GM23338 (cell line): ENCODE measurements around the gene TMEM273. TPM values are rescaled to one million over a fixed set of nuclear protein-coding genes. Genes with fewer than 3 reads are reported as not detected.

Experiments
- ATAC-seq: fragments of 200-7000 bp; cut with Tn5 transposase; 3 replicates; pipeline ENCODE4 v1.9.1; 2020
- DNase-seq: peaks from one replicate; pipeline ENCODE4 v3.0.0-alpha.2; 2015; ENCODE audit warnings: low spot score
- H2AFZ ChIP-seq: fragments of 200-600 bp; sonication (generic); 2 replicates; pipeline ENCODE4 v1.8.0; 2016; ENCODE audit warnings: antibody characterized with exemption, mild to moderate bottlenecking, moderate library complexity
- H3F3A ChIP-seq: fragments of 200-600 bp; sonication (generic); replicated peaks from 2 replicates; pipeline ENCODE4 v1.8.0; 2017; ENCODE audit warnings: antibody characterized with exemption, mixed run types, low read depth
- H3K27ac ChIP-seq: fragments of 200-600 bp; sonication (generic); 2 replicates; pipeline ENCODE4 v1.6.1; 2016; ENCODE audit warnings: low read depth
- H3K27me3 ChIP-seq: fragments of 200-600 bp; sonication (generic); 2 replicates; pipeline ENCODE4 v1.8.0; 2016; ENCODE audit warnings: mild to moderate bottlenecking, mixed run types, moderate library complexity; ENCODE audit not compliant: insufficient read depth
- H3K36me3 ChIP-seq: fragments of 200-600 bp; sonication (generic); 2 replicates; pipeline ENCODE4 v1.8.0; 2016; ENCODE audit warnings: mild to moderate bottlenecking; ENCODE audit not compliant: insufficient read depth
- H3K4me1 ChIP-seq: fragments of 200-600 bp; sonication (generic); 2 replicates; pipeline ENCODE4 v1.8.0; 2016; ENCODE audit warnings: mild to moderate bottlenecking, moderate library complexity; ENCODE audit not compliant: insufficient read depth
- H3K4me2 ChIP-seq: fragments of 200-600 bp; sonication (generic); 2 replicates; pipeline ENCODE4 v1.7.1; 2017; ENCODE audit warnings: mixed run types
- H3K4me3 ChIP-seq: fragments of 200-600 bp; sonication (generic); 2 replicates; pipeline ENCODE4 v1.6.1; 2016; ENCODE audit warnings: mixed run types
- H3K79me2 ChIP-seq: fragments of 200-600 bp; sonication (generic); replicated peaks from 2 replicates; pipeline ENCODE4 v1.8.0; 2017; ENCODE audit warnings: mild to moderate bottlenecking; ENCODE audit not compliant: insufficient read depth
- H3K9me2 ChIP-seq: fragments of 200-600 bp; sonication (generic); 2 replicates; pipeline ENCODE4 v1.8.0; 2017; ENCODE audit not compliant: insufficient read depth
- H4K20me1 ChIP-seq: fragments of 200-600 bp; sonication (generic); replicated peaks from 2 replicates; pipeline ENCODE4 v1.8.0; 2017; ENCODE audit warnings: mild to moderate bottlenecking; ENCODE audit not compliant: insufficient read depth
- H3K27ac Mint-ChIP-seq: 2 replicates; pipeline ENCODE4 v1.8.0; 2020; ENCODE audit warnings: inconsistent platforms, mild to moderate bottlenecking, moderate library complexity, mixed read lengths
- H3K27me3 Mint-ChIP-seq: 3 replicates; pipeline ENCODE4 v1.8.0; 2022; ENCODE audit warnings: low read depth, mild to moderate bottlenecking, moderate library complexity, mixed read lengths, inconsistent platforms; ENCODE audit not compliant: insufficient read depth, poor library complexity
- H3K36me3 Mint-ChIP-seq: 3 replicates; pipeline ENCODE4 v1.8.0; 2021; ENCODE audit warnings: low read depth, mild to moderate bottlenecking, inconsistent platforms, moderate library complexity, mixed read lengths
- H3K4me1 Mint-ChIP-seq: 3 replicates; pipeline ENCODE4 v1.8.0; 2020; ENCODE audit warnings: mild to moderate bottlenecking, inconsistent platforms, mixed read lengths
- H3K4me3 Mint-ChIP-seq: 3 replicates; pipeline ENCODE4 v1.8.0; 2021; ENCODE audit warnings: moderate library complexity, mild to moderate bottlenecking, inconsistent platforms, mixed read lengths
- H3K9me3 Mint-ChIP-seq: 3 replicates; pipeline ENCODE4 v1.8.0; 2020; ENCODE audit warnings: moderate library complexity, mild to moderate bottlenecking, inconsistent platforms, mixed read lengths
- CREB1 ChIP-seq: fragments of 250-450 bp; sonication (Bioruptor Pico); IDR thresholded peaks from 2 replicates; pipeline ENCODE4 v1.5.0; 2020; ENCODE audit warnings: low read depth, mild to moderate bottlenecking, moderate library complexity
- CTCF ChIP-seq, 2 experiments: fragments of 200-600 bp in 1 of 2; sonication (generic) in 1 of 2; conservative IDR thresholded peaks; 2 replicates each; pipeline versions ENCODE4 v1.5.1 to v1.6.1; 2016 to 2017; ENCODE audit warnings: antibody characterized with exemption in 2 of 2, low read depth in 2 of 2, mild to moderate bottlenecking in 2 of 2, moderate library complexity in 1 of 2
- ETS1 ChIP-seq: IDR thresholded peaks from 2 replicates; pipeline ENCODE4 v1.6.1; 2016; ENCODE audit warnings: antibody characterized with exemption
- EZH2 ChIP-seq: fragments of 200-600 bp; sonication (generic); IDR thresholded peaks from one replicate; pipeline ENCODE4 v1.8.0; 2017; ENCODE audit warnings: antibody characterized with exemption, mild to moderate bottlenecking, low read depth; ENCODE audit not compliant: unreplicated experiment
- EZH2phosphoT487 ChIP-seq: fragments of 200-600 bp; sonication (generic); IDR thresholded peaks from one replicate; pipeline ENCODE4 v1.8.1; 2018; ENCODE audit warnings: antibody characterized with exemption; ENCODE audit not compliant: unreplicated experiment
- JUNB ChIP-seq: IDR thresholded peaks from one replicate; pipeline ENCODE4 v1.6.1; 2016; ENCODE audit warnings: antibody characterized with exemption; ENCODE audit not compliant: unreplicated experiment
- POLR2AphosphoS5 ChIP-seq: IDR thresholded peaks from 2 replicates; pipeline ENCODE4 v1.6.1; 2016; ENCODE audit warnings: antibody characterized with exemption, low read depth
- REST ChIP-seq: IDR thresholded peaks from one replicate; pipeline ENCODE4 v1.6.1; 2018; ENCODE audit warnings: antibody characterized with exemption; ENCODE audit not compliant: unreplicated experiment
- STAT1 ChIP-seq: IDR thresholded peaks from one replicate; pipeline ENCODE4 v1.6.1; 2016; ENCODE audit warnings: antibody characterized with exemption; ENCODE audit not compliant: unreplicated experiment
- polyA plus RNA-seq: library from polyadenylated mRNA; unstranded; fragments of >200 nt; fragmentation: Nextera tagmentation; extraction: Ambion mirVana; gene quantifications from 2 replicates; pipeline ENCODE4 v1.2.1, GENCODE V29; 2016
- total RNA-seq: library from RNA; depleted of rRNA; stranded (reverse); fragments of >200 nt; shearing (Covaris generic); gene quantifications from 2 replicates; pipeline ENCODE4 v1.2.3, GENCODE V29; 2014

TMEM273 gene
- total and polyA plus RNA-seq, 2 experiments from 2014 or later: not detected

GRCh38 chr10:49128854-49129253 is 59.3 kb downstream of the TMEM273 start:
- Histone ChIP-seq H3K27ac (no peak overlapping the region), H3K9me2 (peaks cover 10% of the 10 kb centered on the region), H2AFZ (no peak overlapping the region), H3K27me3 (no peaks in the 10 kb centered on the region), H3K4me3 (no peak overlapping the region), H3F3A (no peaks in the 10 kb centered on the region), H3K36me3 (no peaks in the 10 kb centered on the region), H3K79me2 (no peaks in the 10 kb centered on the region), H4K20me1 (no peaks in the 10 kb centered on the region), H3K4me2 (no peak overlapping the region), H3K4me1 (no peaks in the 10 kb centered on the region)
- DNase-seq (no peak), ATAC-seq (no peak)
- H3K27me3 Mint-ChIP-seq: peaks cover 1% of the 10 kb centered on the region
- TF ChIP-seq JUNB (no peak), POLR2AphosphoS5 (no peak), EZH2phosphoT487 (no peak), STAT1 (no peak), ETS1 (no peak), EZH2 (no peak)
- no peak overlapping the region for H3K4me3 Mint-ChIP-seq
- H3K4me1 Mint-ChIP-seq: no peaks in the 10 kb centered on the region
- no peak overlapping the region for H3K27ac Mint-ChIP-seq
- H3K9me3 Mint-ChIP-seq: no peaks in the 10 kb centered on the region
- no peaks in the 10 kb centered on the region for H3K36me3 Mint-ChIP-seq

- H3K4me2 ChIP-seq: no peak overlapping the region
- peaks cover 14% of the 10 kb centered on the region for H3K9me2 ChIP-seq
- no peaks in the 10 kb centered on the region for H3K4me1 ChIP-seq
- no peak overlapping the region for H3K27ac Mint-ChIP-seq
- no peaks in the 10 kb centered on the region for H4K20me1 ChIP-seq
- no peaks in the 10 kb centered on the region for H3K36me3 ChIP-seq
- no peaks in the 10 kb centered on the region for H3K27me3 Mint-ChIP-seq
- no peak overlapping the region for H2AFZ ChIP-seq
- H3K9me3 Mint-ChIP-seq: peaks cover 3% of the 10 kb centered on the region; the same call in 1 of the 3 replicates
- H3K36me3 Mint-ChIP-seq: no peaks in the 10 kb centered on the region
- H3K79me2 ChIP-seq: no peaks in the 10 kb centered on the region
- DNase-seq (no peak), ATAC-seq (no peak)
- no peak overlapping the region for H3K4me3 ChIP-seq
- no peak overlapping the region for H3K4me3 Mint-ChIP-seq
- H3F3A ChIP-seq: no peaks in the 10 kb centered on the region
- no peak overlapping the region for H3K27ac ChIP-seq
- peaks cover 2% of the 10 kb centered on the region; the same call in 1 of the 3 replicates for H3K4me1 Mint-ChIP-seq
- H3K27me3 ChIP-seq: no peaks in the 10 kb centered on the region
- no peak for TF ChIP-seq EZH2phosphoT487
- no peak for TF ChIP-seq REST
- no peak for TF ChIP-seq CTCF (conservative IDR thresholded peaks at IDR 0.05; ENCODE audit: low read depth in 2 of 2)
- TF ChIP-seq CREB1 (CRISPR knock-in tag): no peak
Observed at GRCh38 chr10:49123981-49124950, 63.9 kb downstream of the TMEM273 start.
